ENCODE results near the gene SMYD3.

Gene SMYD3

DNA sequence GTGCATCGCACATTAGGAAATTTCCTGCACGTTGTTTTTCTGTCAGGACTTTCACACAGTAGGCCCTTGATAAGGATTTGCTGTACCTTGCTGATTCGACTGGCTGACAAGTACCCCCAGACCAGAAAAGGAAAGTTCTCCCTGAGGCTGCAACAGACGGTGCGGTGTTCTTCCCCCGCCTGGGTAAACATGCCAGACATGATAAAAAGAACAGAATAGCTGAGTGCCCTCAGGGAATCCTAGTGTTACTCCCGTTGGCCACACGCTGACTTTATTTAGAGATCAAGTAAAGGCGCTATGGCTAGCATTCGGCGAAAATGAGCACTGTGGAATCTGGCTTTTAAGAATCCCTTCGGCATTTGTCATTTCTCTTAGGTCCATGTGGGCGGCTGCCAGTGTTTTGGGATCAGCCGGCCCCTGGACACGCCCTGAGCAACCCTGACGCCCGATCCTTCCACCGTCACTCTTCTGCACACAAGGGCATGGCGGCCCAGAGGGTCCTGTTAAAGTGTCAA, 744.6 kb downstream of the SMYD3 start:
- H3K4me3 ChIP-seq (IDR thresholded peaks at IDR 0.05; ENCODE audit: insufficient read depth, low read depth, low read length): no peak overlapping the region
- H4K20me1 ChIP-seq (ENCODE audit: insufficient read depth): no peaks in the 10 kb centered on the region
- H3K27ac ChIP-seq: no peak overlapping the region
- no peaks in the 10 kb centered on the region for H3K27me3 ChIP-seq (ENCODE audit: insufficient read depth, low read depth)
- no peaks in the 10 kb centered on the region for H3K79me2 ChIP-seq (ENCODE audit: insufficient read depth, low read depth)
- H3K4me1 ChIP-seq (ENCODE audit: low read depth, poor library complexity, severe bottlenecking): no peaks in the 10 kb centered on the region
- H3K9ac ChIP-seq: no peak overlapping the region
- no peak overlapping the region for H3K4me2 ChIP-seq
- no peaks in the 10 kb centered on the region for H3K36me3 ChIP-seq (ENCODE audit: insufficient read depth)
- H2AFZ ChIP-seq (ENCODE audit: low read depth): no peak overlapping the region
- TF ChIP-seq CTCF (conservative IDR thresholded peaks at IDR 0.05; ENCODE audit: low read depth, low read length): no peak

- H3K79me2 ChIP-seq (ENCODE audit: insufficient read depth, low read depth): no peaks in the 10 kb centered on the region
- no peaks in the 10 kb centered on the region for H3K4me1 ChIP-seq (ENCODE audit: low read depth, poor library complexity, severe bottlenecking)
- no peak overlapping the region for H2AFZ ChIP-seq (ENCODE audit: low read depth)
- no peak for TF ChIP-seq CTCF (conservative IDR thresholded peaks at IDR 0.05; ENCODE audit: low read depth, low read length)
- no peaks in the 10 kb centered on the region for H3K36me3 ChIP-seq (ENCODE audit: insufficient read depth)
- no peak overlapping the region for H3K4me3 ChIP-seq (IDR thresholded peaks at IDR 0.05; ENCODE audit: insufficient read depth, low read depth, low read length)
- no peaks in the 10 kb centered on the region for H4K20me1 ChIP-seq (ENCODE audit: insufficient read depth)
- no peak overlapping the region for H3K4me2 ChIP-seq
- H3K9ac ChIP-seq: no peak overlapping the region
- no peaks in the 10 kb centered on the region for H3K27me3 ChIP-seq (ENCODE audit: insufficient read depth, low read depth)
- H3K27ac ChIP-seq: no peak overlapping the region
Observed at GRCh38 chr1:245760301-245760700, 746.8 kb downstream of the SMYD3 start.

DNA sequence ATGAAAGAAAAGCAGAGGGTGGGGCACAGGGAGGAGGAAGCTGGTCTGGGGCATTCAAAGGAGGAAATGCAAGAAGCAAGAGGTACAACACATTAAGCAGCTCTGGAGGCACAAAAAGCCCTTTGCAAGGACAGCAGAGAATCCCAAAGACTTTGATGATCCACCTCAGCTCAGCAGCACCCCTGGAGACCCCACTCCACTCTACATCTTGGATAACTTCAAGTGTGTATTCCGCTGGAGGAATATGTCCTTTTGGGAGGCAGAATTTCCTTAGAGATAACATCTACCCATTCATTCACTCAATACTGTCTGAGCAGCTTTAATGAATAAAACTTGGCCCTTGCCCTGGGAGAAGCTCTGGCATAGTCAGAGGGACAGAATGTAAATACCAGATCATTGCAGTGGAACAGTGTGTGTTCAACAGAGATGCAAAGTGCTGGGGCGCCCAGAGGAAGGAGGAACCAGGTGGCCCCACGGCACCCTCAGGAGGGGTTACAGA, 752.6 kb downstream of the SMYD3 start:
- no peak overlapping the region for H3K4me3 ChIP-seq (IDR thresholded peaks at IDR 0.05; ENCODE audit: insufficient read depth, low read depth, low read length)
- H3K9ac ChIP-seq: no peak overlapping the region
- no peak for TF ChIP-seq CTCF (conservative IDR thresholded peaks at IDR 0.05; ENCODE audit: low read depth, low read length)
- no peak overlapping the region for H3K27ac ChIP-seq
- no peaks in the 10 kb centered on the region for H3K27me3 ChIP-seq (ENCODE audit: insufficient read depth, low read depth)
- no peak overlapping the region for H3K4me2 ChIP-seq
- no peak overlapping the region for H2AFZ ChIP-seq (ENCODE audit: low read depth)
- no peaks in the 10 kb centered on the region for H4K20me1 ChIP-seq (ENCODE audit: insufficient read depth)
- H3K4me1 ChIP-seq (ENCODE audit: low read depth, poor library complexity, severe bottlenecking): no peaks in the 10 kb centered on the region
- no peaks in the 10 kb centered on the region for H3K79me2 ChIP-seq (ENCODE audit: insufficient read depth, low read depth)
- no peaks in the 10 kb centered on the region for H3K36me3 ChIP-seq (ENCODE audit: insufficient read depth)

- no peaks in the 10 kb centered on the region for H3K4me1 ChIP-seq (ENCODE audit: low read depth, poor library complexity, severe bottlenecking)
- H3K27me3 ChIP-seq (ENCODE audit: insufficient read depth, low read depth): no peaks in the 10 kb centered on the region
- H3K9ac ChIP-seq: no peak overlapping the region
- no peak overlapping the region for H2AFZ ChIP-seq (ENCODE audit: low read depth)
- no peaks in the 10 kb centered on the region for H3K36me3 ChIP-seq (ENCODE audit: insufficient read depth)
- H3K79me2 ChIP-seq (ENCODE audit: insufficient read depth, low read depth): no peaks in the 10 kb centered on the region
- H4K20me1 ChIP-seq (ENCODE audit: insufficient read depth): no peaks in the 10 kb centered on the region
- no peak overlapping the region for H3K4me2 ChIP-seq
- no peak for TF ChIP-seq CTCF (conservative IDR thresholded peaks at IDR 0.05; ENCODE audit: low read depth, low read length)
- H3K27ac ChIP-seq: no peak overlapping the region
- no peak overlapping the region for H3K4me3 ChIP-seq (IDR thresholded peaks at IDR 0.05; ENCODE audit: insufficient read depth, low read depth, low read length)
Observed at GRCh38 chr1:245753807-245754206, 753.3 kb downstream of the SMYD3 start.
